Stimulated activated memory B cell treated with anti-CD40 and anti-IgM and Interleukin-4, amounts not matched to agents 10 μg/mL and 1 μg/mL and 100 μg/mL, for 72 hours (primary cell): Measurements from ENCODE around the gene PSMC1.

Experiments used
- ATAC-seq: fragments of 150-1000 bp; cut with Tn5 transposase; 2 replicates; pipeline ENCODE4 v1.10.0; 2021
- H3K27ac Mint-ChIP-seq: one replicate; pipeline ENCODE4 v1.8.0; 2022; ENCODE audit warnings: mild to moderate bottlenecking, mixed read lengths
- H3K27me3 Mint-ChIP-seq: one replicate; pipeline ENCODE4 v1.8.0; 2022; ENCODE audit warnings: mixed read lengths
- H3K36me3 Mint-ChIP-seq: one replicate; pipeline ENCODE4 v1.8.0; 2022; ENCODE audit warnings: mixed read lengths
- H3K4me1 Mint-ChIP-seq: one replicate; pipeline ENCODE4 v1.8.0; 2022; ENCODE audit warnings: mixed read lengths
- H3K4me3 Mint-ChIP-seq: one replicate; pipeline ENCODE4 v1.8.0; 2022; ENCODE audit warnings: mild to moderate bottlenecking, moderate library complexity, mixed read lengths
- H3K9me3 Mint-ChIP-seq: one replicate; pipeline ENCODE4 v1.8.0; 2022; ENCODE audit warnings: mixed read lengths

Gene PSMC1

GRCh38 chr14:90290337-90291011 lies 34.1 kb downstream of the PSMC1 start:
- peaks cover 61% of the 10 kb centered on the region for H3K36me3 Mint-ChIP-seq
- no peak overlapping the region for H3K27ac Mint-ChIP-seq
- no peak for ATAC-seq
- H3K9me3 Mint-ChIP-seq: no peaks in the 10 kb centered on the region
- no peaks in the 10 kb centered on the region for H3K27me3 Mint-ChIP-seq
- no peaks in the 10 kb centered on the region for H3K4me1 Mint-ChIP-seq
- no peak overlapping the region for H3K4me3 Mint-ChIP-seq

DNA sequence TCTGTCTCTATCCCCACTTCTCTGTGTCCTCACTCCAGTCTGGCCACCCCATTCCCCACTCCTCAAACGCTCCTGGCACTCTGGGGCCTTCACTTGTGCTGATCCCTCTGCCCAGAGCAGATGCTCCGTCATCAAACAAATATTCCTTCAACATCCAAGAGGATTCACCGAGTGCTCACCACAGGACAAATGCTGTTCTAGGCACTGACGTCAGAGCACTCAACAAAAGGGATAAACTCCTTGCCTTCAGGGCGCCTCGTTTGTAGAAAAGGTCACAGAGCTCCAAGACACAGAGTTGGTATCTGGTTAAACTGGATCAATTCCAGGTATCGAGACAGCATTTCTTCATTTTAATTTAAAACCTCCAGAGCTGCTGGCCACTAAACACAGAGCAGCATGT lies 35.3 kb downstream of the PSMC1 start:
- peaks cover 61% of the 10 kb centered on the region for H3K36me3 Mint-ChIP-seq

DNA sequence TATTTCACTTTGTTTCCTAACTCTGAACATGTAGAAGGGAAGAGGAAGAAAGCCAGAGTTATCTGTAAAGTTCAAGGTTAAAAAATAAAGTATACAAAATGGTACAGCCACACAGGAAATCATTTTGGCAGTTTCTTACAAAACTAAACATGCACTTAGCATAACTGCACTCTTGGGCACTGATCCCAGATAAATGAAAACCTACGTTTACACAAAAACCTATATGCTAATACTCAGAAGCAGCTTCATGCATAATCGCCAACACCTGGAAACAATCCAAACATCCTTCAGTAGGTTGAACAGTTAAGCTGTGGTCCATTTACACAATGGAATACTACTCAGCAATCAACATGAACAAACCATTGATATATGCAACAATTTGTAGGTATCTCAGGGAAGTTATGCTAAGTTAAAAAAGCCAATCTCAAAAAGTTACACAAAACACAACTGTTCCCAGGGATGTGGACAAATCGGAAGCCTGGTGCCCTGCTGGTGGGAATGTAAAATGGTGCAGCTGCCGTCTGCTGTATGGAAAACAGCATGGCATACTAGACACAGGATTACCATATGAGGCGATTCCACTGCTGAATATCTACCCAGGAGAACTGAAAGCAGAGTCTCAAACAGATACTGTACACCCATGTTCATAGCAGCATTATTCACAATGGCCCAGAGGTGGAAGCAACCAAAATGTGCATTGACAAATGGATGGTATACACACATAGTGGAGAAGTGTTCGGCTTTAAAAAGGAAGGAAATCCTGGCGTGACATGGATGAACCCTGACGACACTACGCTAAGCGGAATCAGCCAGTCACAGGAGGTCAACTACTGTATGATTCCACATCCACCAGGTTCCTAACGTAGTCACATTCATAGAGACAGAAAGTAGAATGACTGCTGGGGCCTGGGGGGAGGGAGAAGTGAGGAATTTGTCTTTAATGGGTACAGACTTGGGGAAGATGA lies 37.7 kb downstream of the PSMC1 start:
- H3K27me3 Mint-ChIP-seq: no peaks in the 10 kb centered on the region
- no peak for ATAC-seq
- no peak overlapping the region for H3K4me3 Mint-ChIP-seq
- no peaks in the 10 kb centered on the region for H3K4me1 Mint-ChIP-seq
- H3K9me3 Mint-ChIP-seq: no peaks in the 10 kb centered on the region
- H3K36me3 Mint-ChIP-seq: peaks cover 60% of the 10 kb centered on the region
- no peak overlapping the region for H3K27ac Mint-ChIP-seq

More for the DNA sequence above, 35.3 kb downstream of the PSMC1 start:
- Mint-ChIP-seq H3K4me3 (no peak overlapping the region), H3K27ac (no peak overlapping the region), H3K27me3 (no peaks in the 10 kb centered on the region), H3K9me3 (no peaks in the 10 kb centered on the region), H3K4me1 (no peaks in the 10 kb centered on the region)
- no peak for ATAC-seq

DNA sequence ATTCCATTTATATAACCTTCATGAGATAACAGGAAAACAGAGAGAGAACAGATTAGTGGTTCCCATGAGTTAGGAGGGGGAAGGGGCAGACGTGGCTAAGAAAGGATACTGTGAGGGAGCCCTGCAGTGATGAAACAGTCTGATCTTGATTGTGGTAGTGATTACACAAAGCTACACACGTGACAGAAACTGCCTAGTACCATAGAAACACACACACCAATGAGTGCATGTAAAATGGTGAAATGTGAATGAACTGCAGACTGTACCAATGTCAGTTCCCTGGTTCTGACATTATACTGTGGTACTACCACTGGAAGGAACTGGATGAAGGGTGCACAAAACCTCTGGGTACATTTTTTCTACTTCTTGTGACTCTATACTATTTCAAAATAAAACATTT lies 38.5 kb downstream of the PSMC1 start:
- ATAC-seq: no peak
- no peaks in the 10 kb centered on the region for H3K4me1 Mint-ChIP-seq
- no peaks in the 10 kb centered on the region for H3K27me3 Mint-ChIP-seq
- no peak overlapping the region for H3K27ac Mint-ChIP-seq
- H3K9me3 Mint-ChIP-seq: no peaks in the 10 kb centered on the region
- no peak overlapping the region for H3K4me3 Mint-ChIP-seq
- peaks cover 60% of the 10 kb centered on the region for H3K36me3 Mint-ChIP-seq

GRCh38 chr14:90295870-90296516 lies 39.6 kb downstream of the PSMC1 start:
- ATAC-seq: no peak

DNA sequence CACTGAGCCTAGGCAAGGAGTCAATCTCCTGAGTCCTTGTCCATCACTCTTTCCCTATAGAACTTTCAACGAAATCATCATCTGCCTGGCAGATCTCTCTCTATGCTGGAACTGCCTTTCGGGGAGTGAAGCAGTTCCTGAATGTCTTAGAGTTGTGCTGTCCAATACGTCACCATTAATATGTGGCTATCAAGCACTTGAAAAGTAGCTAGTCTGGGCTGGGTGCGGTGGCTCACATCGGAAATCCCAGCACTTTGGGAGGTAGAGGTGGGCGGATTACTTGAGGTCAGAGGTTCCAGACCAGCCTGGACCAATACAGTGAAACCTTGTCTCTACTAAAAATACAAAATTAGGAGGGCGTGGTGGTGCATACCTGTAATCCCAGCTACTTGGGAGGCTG lies 40.3 kb downstream of the PSMC1 start:
- H3K27me3 Mint-ChIP-seq: no peaks in the 10 kb centered on the region
- H3K9me3 Mint-ChIP-seq: no peaks in the 10 kb centered on the region
- no peak for ATAC-seq
- H3K4me3 Mint-ChIP-seq: no peak overlapping the region
- no peak overlapping the region for H3K27ac Mint-ChIP-seq
- peaks cover 10% of the 10 kb centered on the region for H3K4me1 Mint-ChIP-seq
- peaks cover 56% of the 10 kb centered on the region for H3K36me3 Mint-ChIP-seq

More at GRCh38 chr14:90295870-90296516, 39.6 kb downstream of the PSMC1 start:
- no peaks in the 10 kb centered on the region for H3K9me3 Mint-ChIP-seq
- peaks cover 57% of the 10 kb centered on the region for H3K36me3 Mint-ChIP-seq
- no peak overlapping the region for H3K4me3 Mint-ChIP-seq
- H3K4me1 Mint-ChIP-seq: peaks cover 7% of the 10 kb centered on the region
- H3K27ac Mint-ChIP-seq: no peak overlapping the region
- H3K27me3 Mint-ChIP-seq: no peaks in the 10 kb centered on the region

DNA sequence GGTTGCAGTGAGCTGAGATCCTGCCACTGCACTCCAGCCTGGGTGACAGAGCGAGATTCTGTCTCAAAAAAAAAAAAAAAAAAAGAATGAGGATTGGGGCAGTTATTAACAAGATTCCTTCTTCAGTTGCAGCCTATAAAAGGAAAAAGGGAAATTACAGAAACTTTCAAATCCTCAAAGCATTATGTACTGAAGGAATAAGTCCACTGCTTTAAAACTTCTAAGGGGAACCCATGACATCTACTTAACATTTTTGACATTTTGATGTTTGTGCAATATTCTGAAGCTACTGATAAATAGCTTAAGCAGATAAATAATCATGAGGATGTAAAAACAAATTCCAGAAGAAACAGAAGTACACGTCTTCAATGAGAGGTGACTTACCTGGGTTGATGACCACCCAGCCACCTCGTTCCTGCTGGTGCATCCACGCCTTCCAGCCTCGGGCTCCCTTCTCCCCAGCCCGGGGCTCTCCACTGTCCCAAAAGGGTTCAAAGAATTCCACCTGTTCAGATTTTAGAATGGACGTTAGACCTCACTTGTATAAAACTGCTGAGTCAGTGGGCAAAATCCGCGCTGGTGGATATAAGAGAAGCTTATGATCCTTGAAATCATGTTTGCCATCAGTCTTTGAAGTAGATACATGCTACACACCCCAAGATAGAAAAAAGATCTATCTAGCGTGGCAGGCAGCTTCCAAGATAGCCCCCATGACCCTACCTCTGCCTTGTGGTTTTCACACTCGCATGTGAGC lies 41.7 kb downstream of the PSMC1 start:
- H3K4me3 Mint-ChIP-seq: no peak overlapping the region
- H3K27me3 Mint-ChIP-seq: no peaks in the 10 kb centered on the region
- no peaks in the 10 kb centered on the region for H3K9me3 Mint-ChIP-seq
- H3K4me1 Mint-ChIP-seq: peaks cover 10% of the 10 kb centered on the region
- H3K27ac Mint-ChIP-seq: no peak overlapping the region
- H3K36me3 Mint-ChIP-seq: peaks cover 50% of the 10 kb centered on the region
- ATAC-seq: no peak

DNA sequence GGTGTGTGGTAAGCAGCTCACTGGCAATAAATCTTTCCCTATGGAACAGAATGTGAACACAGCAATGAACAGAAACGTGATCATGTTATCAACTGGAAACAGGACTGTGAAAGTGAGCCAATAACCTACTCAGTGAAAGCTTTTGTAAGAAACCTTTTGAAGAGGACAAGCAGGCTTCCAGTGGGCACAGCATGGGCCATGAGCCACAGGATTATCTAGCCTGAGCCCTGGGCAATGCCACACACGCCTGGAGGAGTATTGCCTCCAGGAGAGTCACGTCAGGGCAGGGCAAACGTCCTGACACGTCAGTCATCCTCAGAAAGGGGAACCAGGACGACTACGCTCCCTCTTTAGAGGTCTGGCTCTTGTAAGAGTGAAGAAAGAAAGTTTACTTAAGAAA lies 43.1 kb downstream of the PSMC1 start:
- Mint-ChIP-seq H3K27me3 (no peaks in the 10 kb centered on the region), H3K4me1 (peaks cover 10% of the 10 kb centered on the region), H3K4me3 (no peak overlapping the region), H3K36me3 (peaks cover 51% of the 10 kb centered on the region), H3K9me3 (no peaks in the 10 kb centered on the region), H3K27ac (no peak overlapping the region)
- no peak for ATAC-seq

DNA sequence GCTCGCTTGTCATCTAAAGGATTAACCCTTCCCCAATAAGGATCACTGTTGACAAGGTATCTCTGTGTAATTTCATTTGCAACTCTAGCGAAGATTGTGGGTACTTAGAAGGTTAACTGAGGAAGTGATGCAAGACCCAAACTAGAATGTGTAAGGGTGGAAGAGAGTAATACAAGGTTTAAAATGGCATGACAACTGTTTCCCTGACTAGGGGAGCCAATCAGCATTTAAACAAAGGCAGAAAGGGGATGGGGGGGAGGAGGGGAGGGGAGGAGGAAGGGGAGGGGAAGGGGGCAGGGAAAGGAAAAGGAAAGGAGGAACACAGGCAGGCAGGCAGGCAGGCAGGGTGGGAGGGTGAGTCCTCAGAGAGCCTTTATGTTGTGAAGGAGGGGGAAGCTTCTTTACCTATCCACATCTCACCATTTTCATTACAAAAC lies 44.3 kb downstream of the PSMC1 start:
- Mint-ChIP-seq H3K4me1 (peaks cover 10% of the 10 kb centered on the region), H3K27me3 (no peaks in the 10 kb centered on the region), H3K9me3 (no peaks in the 10 kb centered on the region), H3K4me3 (no peak overlapping the region), H3K27ac (peak overlapping the region; percentile 28), H3K36me3 (peaks cover 57% of the 10 kb centered on the region)
- no peak for ATAC-seq

DNA sequence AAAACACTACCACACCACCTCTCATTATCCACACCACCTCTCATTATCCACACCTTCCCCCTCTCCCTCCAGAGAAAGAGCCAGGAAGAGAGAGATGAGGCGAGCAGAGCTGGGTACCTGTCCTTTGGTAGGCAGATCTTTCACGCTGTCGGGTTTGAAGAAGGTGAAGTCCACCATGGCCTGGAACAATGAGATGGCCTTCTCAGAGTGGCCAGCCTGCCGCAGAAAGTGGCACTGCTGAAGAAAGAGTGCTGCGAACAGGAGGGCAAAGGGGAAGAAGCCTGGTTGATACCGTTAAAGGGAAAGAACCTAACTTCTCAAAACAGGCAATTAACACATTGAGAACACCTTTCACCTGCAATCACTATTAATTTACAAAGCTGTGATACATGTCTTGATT lies 44.8 kb downstream of the PSMC1 start:
- peaks cover 60% of the 10 kb centered on the region for H3K36me3 Mint-ChIP-seq
- no peak overlapping the region for H3K27ac Mint-ChIP-seq
- no peak overlapping the region for H3K4me3 Mint-ChIP-seq
- H3K9me3 Mint-ChIP-seq: no peaks in the 10 kb centered on the region
- no peaks in the 10 kb centered on the region for H3K27me3 Mint-ChIP-seq
- peaks cover 10% of the 10 kb centered on the region for H3K4me1 Mint-ChIP-seq
- no peak for ATAC-seq

DNA sequence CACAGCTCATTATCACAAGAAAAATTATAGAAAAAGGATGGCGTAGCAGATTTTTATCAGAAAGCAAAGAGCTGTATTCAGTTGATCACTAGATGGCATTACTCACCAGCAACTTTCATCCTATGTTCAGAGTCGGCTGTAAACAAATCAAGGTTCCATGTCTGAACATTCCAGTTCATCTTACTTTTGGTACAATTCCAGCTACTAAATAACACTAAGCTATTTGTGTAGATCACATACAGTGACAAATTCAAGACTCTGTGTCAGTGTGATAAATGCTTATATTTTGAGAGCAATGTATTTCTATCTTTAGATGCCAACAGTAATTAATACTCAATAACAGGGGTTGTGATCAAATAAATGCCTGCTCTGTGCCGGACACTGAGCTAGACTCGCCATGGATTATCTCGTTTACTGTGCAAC lies 45.3 kb downstream of the PSMC1 start:
- Mint-ChIP-seq H3K27me3 (no peaks in the 10 kb centered on the region), H3K9me3 (no peaks in the 10 kb centered on the region), H3K4me3 (no peak overlapping the region), H3K36me3 (peaks cover 58% of the 10 kb centered on the region), H3K27ac (no peak overlapping the region), H3K4me1 (peaks cover 10% of the 10 kb centered on the region)
- ATAC-seq: no peak

DNA sequence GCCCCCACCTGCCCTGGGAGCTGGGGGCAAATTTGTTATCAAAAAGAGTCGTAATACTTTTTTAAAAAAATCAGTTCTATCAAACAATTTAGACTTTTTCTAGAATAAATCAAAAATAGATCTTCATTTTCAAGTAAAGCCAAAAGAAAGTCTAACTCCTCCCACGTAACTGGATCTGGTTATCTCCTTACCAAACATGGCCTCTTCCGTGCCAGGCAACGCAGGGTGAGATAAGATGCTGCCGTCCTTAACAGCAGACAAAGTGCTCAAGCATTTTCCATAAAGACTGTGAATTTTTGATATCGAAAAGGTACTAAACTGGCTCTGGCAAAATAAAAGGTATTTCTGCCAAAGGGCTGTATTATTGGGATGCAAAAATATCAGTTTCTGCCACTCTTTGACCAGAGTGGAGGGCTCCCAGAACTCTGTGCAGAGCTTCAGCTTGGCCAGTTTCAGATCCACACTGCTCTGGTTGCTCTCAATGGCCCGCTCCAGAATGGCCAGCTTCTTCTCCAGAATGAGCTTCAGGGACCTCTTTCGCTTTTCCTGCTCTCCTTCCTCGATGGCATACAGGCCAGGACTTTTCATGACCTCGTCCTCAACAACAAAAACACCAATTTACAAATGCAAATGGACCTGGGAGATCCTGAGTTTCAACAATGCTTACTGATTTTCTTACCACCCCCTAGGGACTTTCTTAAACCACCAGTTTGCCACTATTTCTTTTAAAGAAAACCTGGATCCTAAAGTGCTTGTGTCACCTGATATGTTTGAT lies 46.4 kb downstream of the PSMC1 start:
- Mint-ChIP-seq H3K4me3 (no peak overlapping the region), H3K36me3 (peaks cover 55% of the 10 kb centered on the region), H3K9me3 (no peaks in the 10 kb centered on the region), H3K27me3 (no peaks in the 10 kb centered on the region), H3K27ac (no peak overlapping the region), H3K4me1 (peaks cover 10% of the 10 kb centered on the region)
- no peak for ATAC-seq

- no peak overlapping the region for H3K4me3 Mint-ChIP-seq
- no peaks in the 10 kb centered on the region for H3K9me3 Mint-ChIP-seq
- peaks cover 10% of the 10 kb centered on the region for H3K4me1 Mint-ChIP-seq
- H3K27me3 Mint-ChIP-seq: no peaks in the 10 kb centered on the region
- no peak for ATAC-seq
- peaks cover 57% of the 10 kb centered on the region for H3K36me3 Mint-ChIP-seq
- H3K27ac Mint-ChIP-seq: no peak overlapping the region
These were observed 47.1 kb downstream of the PSMC1 start for GRCh38 chr14:90303473-90303872.

- no peak overlapping the region for H3K27ac Mint-ChIP-seq
These were observed 48.1 kb downstream of the PSMC1 start for GRCh38 chr14:90304502-90304901.

More at GRCh38 chr14:90304502-90304901, 48.1 kb downstream of the PSMC1 start:
- Mint-ChIP-seq H3K36me3 (peaks cover 64% of the 10 kb centered on the region), H3K4me1 (peaks cover 10% of the 10 kb centered on the region), H3K9me3 (no peaks in the 10 kb centered on the region), H3K27me3 (no peaks in the 10 kb centered on the region), H3K4me3 (no peak overlapping the region)
- no peak for ATAC-seq
